ENCODE results near the gene FNBP1. TPM values are rescaled to one million over a fixed set of nuclear protein-coding genes. Genes with fewer than 3 reads are reported as not detected.

FNBP1 gene
- total RNA-seq, 1 donor from 2014 or later = 12.1 TPM

DNA sequence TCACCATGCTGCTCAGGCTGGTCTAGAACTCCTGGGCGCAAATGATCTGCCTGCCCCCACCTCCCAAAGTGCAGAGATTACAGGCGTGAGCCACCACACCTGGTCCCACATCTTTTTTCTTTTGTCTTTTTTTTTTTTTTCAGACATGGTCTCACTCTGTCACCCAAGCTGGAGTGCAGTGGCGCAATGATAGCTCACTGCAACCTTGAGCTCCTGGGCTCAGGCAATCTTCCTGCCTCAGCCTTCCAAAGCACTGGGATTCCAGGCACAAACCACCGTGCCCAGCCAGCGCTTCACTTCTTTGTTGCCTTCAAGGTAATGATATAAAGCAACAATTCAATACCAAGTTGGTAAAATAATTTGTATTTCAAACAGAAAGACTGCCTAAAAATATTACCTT is 128.9 kb downstream of the FNBP1 start:
- no peak for TF ChIP-seq CTCF (IDR thresholded peaks at IDR 0.05; ENCODE audit: insufficient read depth, low read length, poor library complexity, severe bottlenecking)
- Histone ChIP-seq H3K36me3 (ENCODE audit: control insufficient read depth, insufficient read depth, low read length) (no peaks in the 10 kb centered on the region), H3K4me3 (ENCODE audit: low read depth, low read length) (no peak overlapping the region), H3K27me3 (ENCODE audit: control insufficient read depth, insufficient read depth, low read length) (no peaks in the 10 kb centered on the region)
- no peak for DNase-seq (ENCODE audit: low read depth)

DNA sequence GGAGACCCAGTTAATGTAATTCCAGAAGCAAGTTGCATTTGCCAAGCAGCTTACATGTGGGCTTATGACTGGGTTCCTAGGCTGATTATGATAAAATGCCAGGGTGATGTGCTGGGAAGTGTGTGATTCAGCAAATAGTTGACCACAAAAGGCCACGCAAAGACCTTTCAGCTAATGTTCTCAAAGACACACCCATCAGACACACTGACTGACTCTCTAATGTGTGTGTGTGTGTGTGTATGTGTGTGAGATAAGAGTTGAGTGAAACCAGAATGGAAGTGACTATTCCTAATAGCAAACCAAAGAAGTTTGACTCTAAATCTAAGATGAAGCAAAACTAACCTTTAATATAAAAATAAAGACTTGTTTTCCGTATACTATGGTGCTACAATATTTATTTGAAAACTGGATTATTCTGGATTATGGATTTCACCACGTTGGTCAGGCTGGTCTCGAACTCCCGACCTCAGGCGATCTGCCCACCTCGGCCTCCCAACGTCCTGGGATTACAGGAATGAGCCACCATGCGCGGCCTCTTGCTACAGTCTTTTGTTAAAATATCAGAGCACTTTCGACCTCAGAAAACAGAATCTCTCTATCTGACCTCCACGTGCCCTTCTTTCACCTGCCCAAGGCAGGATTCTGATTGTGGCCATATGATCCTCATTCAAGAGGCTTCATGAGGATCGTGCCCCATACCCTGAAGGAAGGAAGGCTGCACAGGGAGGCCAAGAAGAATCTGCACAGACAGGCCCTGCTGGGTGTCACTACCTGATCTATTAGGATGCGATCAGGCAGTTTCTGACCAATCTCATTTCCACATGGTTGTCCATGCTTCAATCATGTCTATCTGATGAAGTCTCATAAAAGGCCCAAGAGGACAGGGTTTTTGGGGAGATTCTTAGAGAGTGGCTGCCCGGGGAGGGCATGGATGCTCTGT is 132.1 kb downstream of the FNBP1 start:
- peak; percentile 99 for DNase-seq (ENCODE audit: low read depth)
- Histone ChIP-seq H3K36me3 (ENCODE audit: control insufficient read depth, insufficient read depth, low read length) (no peaks in the 10 kb centered on the region), H3K4me3 (ENCODE audit: low read depth, low read length) (no peak overlapping the region), H3K27me3 (ENCODE audit: control insufficient read depth, insufficient read depth, low read length) (no peaks in the 10 kb centered on the region)
- TF ChIP-seq CTCF (IDR thresholded peaks at IDR 0.05; ENCODE audit: insufficient read depth, low read length, poor library complexity, severe bottlenecking) = no peak

- no peak overlapping the region for H3K4me3 ChIP-seq (ENCODE audit: low read depth, low read length)
- no peak for TF ChIP-seq CTCF (IDR thresholded peaks at IDR 0.05; ENCODE audit: insufficient read depth, low read length, poor library complexity, severe bottlenecking)
- H3K27me3 ChIP-seq (ENCODE audit: control insufficient read depth, insufficient read depth, low read length) = no peaks in the 10 kb centered on the region
- H3K36me3 ChIP-seq (ENCODE audit: control insufficient read depth, insufficient read depth, low read length) = no peaks in the 10 kb centered on the region
- DNase-seq (ENCODE audit: low read depth) = no peak
Observed at GRCh38 chr9:129909851-129910250, 133.1 kb downstream of the FNBP1 start.

- Histone ChIP-seq H3K27me3 (ENCODE audit: control insufficient read depth, insufficient read depth, low read length) (no peaks in the 10 kb centered on the region), H3K4me3 (ENCODE audit: low read depth, low read length) (no peak overlapping the region), H3K36me3 (ENCODE audit: control insufficient read depth, insufficient read depth, low read length) (no peaks in the 10 kb centered on the region)
- DNase-seq (ENCODE audit: low read depth) = no peak
- no peak for TF ChIP-seq CTCF (IDR thresholded peaks at IDR 0.05; ENCODE audit: insufficient read depth, low read length, poor library complexity, severe bottlenecking)
Observed at GRCh38 chr9:129908906-129909305, 134.1 kb downstream of the FNBP1 start.

- no peaks in the 10 kb centered on the region for H3K27me3 ChIP-seq (ENCODE audit: control insufficient read depth, insufficient read depth, low read length)
- no peaks in the 10 kb centered on the region for H3K36me3 ChIP-seq (ENCODE audit: control insufficient read depth, insufficient read depth, low read length)
- no peak for DNase-seq (ENCODE audit: low read depth)
- no peak overlapping the region for H3K4me3 ChIP-seq (ENCODE audit: low read depth, low read length)
- TF ChIP-seq CTCF (IDR thresholded peaks at IDR 0.05; ENCODE audit: insufficient read depth, low read length, poor library complexity, severe bottlenecking) = no peak
Observed at GRCh38 chr9:129907201-129907600, 135.8 kb downstream of the FNBP1 start.
